CD4-positive, alpha-beta memory T cell (primary cell): Measurements from ENCODE around the gene NKAP. TPM values are rescaled to one million over a fixed set of nuclear protein-coding genes. Genes with fewer than 3 reads are reported as not detected.
"Not testable (repeated sequence)": the region's sequence is repeated elsewhere in the genome, so short reads cannot be mapped to it uniquely, and the experiment has no call there.

Source experiments
- CTCF ChIA-PET: fragments of 350-600 bp; sonication (Branson Sonifier 250); formaldehyde crosslinking; loops from one replicate; lab custom pipeline; 2021; ENCODE audit warnings: inconsistent platforms; ENCODE audit not compliant: partially characterized antibody; lab: Charles Lee
- POLR2A ChIA-PET: fragments of 350-600 bp; sonication (Branson Sonifier 250); formaldehyde crosslinking; loops from one replicate; lab custom pipeline; 2021; ENCODE audit not compliant: partially characterized antibody; lab: Charles Lee
- DNase-seq, 5 donors: peaks; one replicate each; pipeline versions ENCODE4 v3.0.0 to v3.0.0-alpha.2; 2020 to 2022; ENCODE audit warnings: mixed read lengths in 1 of 5
- H3K27ac ChIP-seq: one replicate; pipeline ENCODE4 v1.7.0; 2013; ENCODE audit warnings: low read depth, low read length
- H3K27me3 ChIP-seq: 2 replicates; pipeline ENCODE4 v1.7.0; 2013; ENCODE audit warnings: mild to moderate bottlenecking, low read length, moderate library complexity; ENCODE audit not compliant: insufficient read depth
- H3K36me3 ChIP-seq: 2 replicates; pipeline ENCODE4 v1.7.0; 2013; ENCODE audit warnings: mild to moderate bottlenecking, low read length, moderate library complexity; ENCODE audit not compliant: insufficient read depth
- H3K4me1 ChIP-seq: 2 replicates; pipeline ENCODE4 v1.7.0; 2013; ENCODE audit warnings: mild to moderate bottlenecking, low read length, moderate library complexity; ENCODE audit not compliant: insufficient read depth
- H3K4me3 ChIP-seq, 2 donors: one replicate each; pipeline ENCODE4 v1.7.0; 2013; ENCODE audit warnings: low read length in 2 of 2, mild to moderate bottlenecking in 1 of 2
- H3K9me3 ChIP-seq, 2 donors: one replicate each; pipeline ENCODE4 v1.7.0; 2013; ENCODE audit warnings: low read length in 2 of 2, control low read depth in 1 of 2; ENCODE audit not compliant: control insufficient read depth in 1 of 2
- H3K27ac Mint-ChIP-seq, 7 donors: one replicate each; pipeline ENCODE4 v1.8.0; 2020 to 2021; ENCODE audit warnings: mixed read lengths in 7 of 7, mild to moderate bottlenecking in 6 of 7, inconsistent platforms in 3 of 7, moderate library complexity in 3 of 7
- H3K27me3 Mint-ChIP-seq, 2 donors: one replicate each; pipeline ENCODE4 v1.8.0; 2020 to 2021; ENCODE audit warnings: mixed read lengths in 2 of 2
- H3K36me3 Mint-ChIP-seq, 2 donors: one replicate each; pipeline ENCODE4 v1.8.0; 2020 to 2021; ENCODE audit warnings: mixed read lengths in 2 of 2, inconsistent platforms in 1 of 2, mild to moderate bottlenecking in 1 of 2
- H3K4me1 Mint-ChIP-seq, 4 donors: one replicate each; pipeline ENCODE4 v1.8.0; 2020 to 2021; ENCODE audit warnings: mixed read lengths in 4 of 4, mild to moderate bottlenecking in 1 of 4
- H3K4me3 Mint-ChIP-seq, 8 donors: one replicate each; pipeline ENCODE4 v1.8.0; 2020 to 2021; ENCODE audit warnings: mixed read lengths in 8 of 8, mild to moderate bottlenecking in 7 of 8, moderate library complexity in 6 of 8, inconsistent platforms in 3 of 8
- H3K9me3 Mint-ChIP-seq, 8 donors: one replicate each; pipeline ENCODE4 v1.8.0; 2020 to 2021; ENCODE audit warnings: mixed read lengths in 8 of 8, mild to moderate bottlenecking in 5 of 8, inconsistent platforms in 3 of 8, moderate library complexity in 1 of 8
- intact Hi-C: fragments of 100-400 bp; cut with micrococcal nuclease; formaldehyde crosslinking; loops from one replicate; pipeline ENCODE4 v1.15.1; 2023
- polyA plus RNA-seq, 2 donors: library from polyadenylated mRNA; unstranded; fragments of 300-500 nt; fragmentation: Illumina TruSeq; gene quantifications; one replicate each; pipeline ENCODE4 v1.2.3, GENCODE V29; 2021
- total RNA-seq, 2 experiments: library from RNA; stranded (reverse); gene quantifications; one replicate each; pipeline ENCODE4 v1.2.3, GENCODE V29; 2021

The NKAP gene
- total and polyA plus RNA-seq, 4 experiments from 2014 or later: 1.4 to 15.9 (median 10.1) TPM

GRCh38 chrX:119983494-119983893 lies 39.9 kb upstream of the NKAP start:
- DNase-seq: no peak
- H3K4me3 Mint-ChIP-seq: no peak overlapping the region
- H3K27me3 Mint-ChIP-seq: peaks cover 14 to 22% of the 10 kb centered on the region in 2 donors
- no peaks in the 10 kb centered on the region for H3K36me3 ChIP-seq
- H3K27me3 ChIP-seq: no peaks in the 10 kb centered on the region
- H3K27ac Mint-ChIP-seq: no peak overlapping the region
- ChIA-PET POLR2A (no interaction called here), CTCF (interaction anchor here (0.6 kb wide), 1 partner anchor 483 kb away, joined by 4 read pairs; no protein-coding TSS in a partner anchor)
- H3K4me1 Mint-ChIP-seq: no peaks in the 10 kb centered on the region
- H3K27ac ChIP-seq: no peak overlapping the region
- no peaks in the 10 kb centered on the region for H3K36me3 Mint-ChIP-seq
- no peak overlapping the region for H3K4me3 ChIP-seq
- intact Hi-C loops: no loop called here
- no peaks in the 10 kb centered on the region for H3K9me3 Mint-ChIP-seq
- no peaks in the 10 kb centered on the region for H3K4me1 ChIP-seq
- H3K9me3 ChIP-seq: no peaks in the 10 kb centered on the region

- Histone ChIP-seq H3K27ac (no peak overlapping the region), H3K9me3 (no peaks in the 10 kb centered on the region), H3K4me3 (no peak overlapping the region), H3K4me1 (no peaks in the 10 kb centered on the region), H3K27me3 (no peaks in the 10 kb centered on the region), H3K36me3 (no peaks in the 10 kb centered on the region)
- no peaks in the 10 kb centered on the region for H3K36me3 Mint-ChIP-seq
- peaks cover 14% of the 10 kb centered on the region in 2 donors for H3K27me3 Mint-ChIP-seq
- ChIA-PET POLR2A (no interaction called here), CTCF (interaction anchor here (1.1 kb wide), 1 partner anchor 18 kb away, joined by 3 read pairs; no protein-coding TSS in a partner anchor)
- no peak overlapping the region for H3K27ac Mint-ChIP-seq
- H3K4me3 Mint-ChIP-seq: no peak overlapping the region
- H3K9me3 Mint-ChIP-seq: no peaks in the 10 kb centered on the region
- H3K4me1 Mint-ChIP-seq: no peaks in the 10 kb centered on the region
- DNase-seq: no peak
- intact Hi-C loops: no loop called here
Measured at GRCh38 chrX:119982145-119982544, 38.6 kb upstream of the NKAP start.

GRCh38 chrX:119981286-119982070 lies 37.9 kb upstream of the NKAP start:
- Histone ChIP-seq H3K27ac (no peak overlapping the region), H3K36me3 (no peaks in the 10 kb centered on the region), H3K9me3 (no peaks in the 10 kb centered on the region), H3K4me3 (no peak overlapping the region), H3K27me3 (no peaks in the 10 kb centered on the region), H3K4me1 (no peaks in the 10 kb centered on the region)
- no peaks in the 10 kb centered on the region for H3K36me3 Mint-ChIP-seq
- ChIA-PET CTCF (interaction anchor here (1.1 to 1.9 kb wide), 3 partner anchors 10 to 33 kb away, joined by 3 to 7 read pairs (median 4); no protein-coding TSS in a partner anchor), POLR2A (no interaction called here)
- DNase-seq: no peak
- H3K9me3 Mint-ChIP-seq: no peaks in the 10 kb centered on the region
- peaks cover 14% of the 10 kb centered on the region in 2 donors for H3K27me3 Mint-ChIP-seq
- no peak overlapping the region for H3K27ac Mint-ChIP-seq
- intact Hi-C loops: no loop called here
- H3K4me1 Mint-ChIP-seq: no peaks in the 10 kb centered on the region
- H3K4me3 Mint-ChIP-seq: no peak overlapping the region

GRCh38 chrX:119977172-119977571 lies 33.6 kb upstream of the NKAP start:
- POLR2A ChIA-PET, intact Hi-C loops, H3K36me3 Mint-ChIP-seq, H3K4me3 ChIP-seq, H3K27ac ChIP-seq, H3K4me1 Mint-ChIP-seq, H3K27ac Mint-ChIP-seq, DNase-seq, CTCF ChIA-PET, H3K4me1 ChIP-seq, H3K4me3 Mint-ChIP-seq, H3K9me3 Mint-ChIP-seq, H3K9me3 ChIP-seq, H3K27me3 Mint-ChIP-seq, H3K36me3 ChIP-seq, H3K27me3 ChIP-seq: not testable (repeated sequence)

- no peak overlapping the region for H3K4me3 Mint-ChIP-seq
- intact Hi-C loops: no loop called here
- no peak for DNase-seq
- no peaks in the 10 kb centered on the region for H3K4me1 Mint-ChIP-seq
- H3K36me3 Mint-ChIP-seq: no peaks in the 10 kb centered on the region
- H3K36me3 ChIP-seq: no peaks in the 10 kb centered on the region
- no peaks in the 10 kb centered on the region for H3K27me3 ChIP-seq
- H3K27me3 Mint-ChIP-seq: no peaks in the 10 kb centered on the region
- no peak overlapping the region for H3K27ac Mint-ChIP-seq
- CTCF ChIA-PET: no interaction called here
- POLR2A ChIA-PET: no interaction called here
- H3K9me3 ChIP-seq: no peaks in the 10 kb centered on the region
- no peak overlapping the region for H3K4me3 ChIP-seq
- H3K4me1 ChIP-seq: no peaks in the 10 kb centered on the region
- peaks cover 0 to 3% (median 0%) of the 10 kb centered on the region in 8 donors for H3K9me3 Mint-ChIP-seq
- no peak overlapping the region for H3K27ac ChIP-seq
Measured at GRCh38 chrX:119971184-119971583, 27.6 kb upstream of the NKAP start.

- H3K36me3 Mint-ChIP-seq: no peaks in the 10 kb centered on the region
- no peaks in the 10 kb centered on the region for H3K27me3 Mint-ChIP-seq
- H3K4me1 Mint-ChIP-seq: no peaks in the 10 kb centered on the region
- H3K9me3 Mint-ChIP-seq: peaks cover 0 to 3% (median 0%) of the 10 kb centered on the region in 8 donors
- H3K27ac Mint-ChIP-seq: no peak overlapping the region
- H3K27ac ChIP-seq: no peak overlapping the region
- H3K9me3 ChIP-seq: no peaks in the 10 kb centered on the region
- ChIA-PET POLR2A (no interaction called here), CTCF (no interaction called here)
- no peak overlapping the region for H3K4me3 Mint-ChIP-seq
- no peak for DNase-seq
- intact Hi-C loops: no loop called here
- H3K4me1 ChIP-seq: no peaks in the 10 kb centered on the region
- H3K36me3 ChIP-seq: no peaks in the 10 kb centered on the region
- no peak overlapping the region for H3K4me3 ChIP-seq
- no peaks in the 10 kb centered on the region for H3K27me3 ChIP-seq
Measured at GRCh38 chrX:119970574-119970973, 27.0 kb upstream of the NKAP start.

- not testable (repeated sequence) for H3K36me3 Mint-ChIP-seq, H3K9me3 Mint-ChIP-seq, H3K27me3 Mint-ChIP-seq
Measured at GRCh38 chrX:119966837-119967236, 23.3 kb upstream of the NKAP start.

More at GRCh38 chrX:119966837-119967236, 23.3 kb upstream of the NKAP start:
- POLR2A ChIA-PET, H3K27me3 ChIP-seq, CTCF ChIA-PET, H3K4me1 Mint-ChIP-seq, H3K4me1 ChIP-seq, H3K27ac ChIP-seq, H3K4me3 ChIP-seq, H3K27ac Mint-ChIP-seq, DNase-seq, intact Hi-C loops, H3K9me3 ChIP-seq, H3K36me3 ChIP-seq, H3K4me3 Mint-ChIP-seq: not testable (repeated sequence)
